PC-3 (cell line): ENCODE data around the gene KTI12.

Source experiments
- EZH2 ChIP-seq: fragments of 300-600 bp; sonication (generic); IDR thresholded peaks from one replicate; pipeline ENCODE4 v1.6.1; 2017; ENCODE audit warnings: antibody characterized with exemption, mild to moderate bottlenecking, low read length; ENCODE audit not compliant: unreplicated experiment
- TF ChIP-seq, protein P1 (sequence below): fragments of 300-600 bp; sonication (generic); conservative IDR thresholded peaks from 2 replicates; pipeline ENCODE4 v1.5.1; 2017; ENCODE audit warnings: antibody characterized with exemption, low read depth, mild to moderate bottlenecking, low read length

DNA sequence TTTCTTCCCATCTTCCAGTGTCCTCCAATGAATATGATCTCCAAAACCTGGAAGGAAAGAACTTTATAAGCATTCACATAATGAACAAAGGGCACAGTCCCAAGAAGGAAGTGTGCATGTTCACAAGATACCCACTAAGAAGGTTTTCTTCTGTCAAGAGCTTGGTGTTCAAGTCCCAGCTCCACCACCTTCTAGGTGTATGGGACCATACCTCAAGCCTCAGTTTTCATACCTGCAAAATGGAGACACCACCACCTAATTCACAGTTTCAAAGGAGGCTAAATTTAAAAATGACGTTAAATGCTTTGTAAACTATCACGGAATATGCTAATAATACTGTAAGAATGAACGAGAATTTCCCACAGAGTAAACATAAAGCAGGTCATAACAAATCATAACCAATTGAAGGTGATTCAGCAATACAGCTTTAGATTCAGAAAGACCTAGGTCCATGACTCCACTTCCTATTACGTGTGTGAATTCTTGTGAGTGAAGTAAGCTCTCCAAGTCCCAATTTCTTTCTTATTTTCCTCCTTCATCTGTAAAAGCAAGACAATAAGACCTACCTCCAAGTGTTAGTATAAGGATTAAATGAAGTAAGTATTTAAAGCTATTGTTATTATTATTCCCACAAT is 8.1 kb upstream of the KTI12 start:
- TF ChIP-seq, protein P1, sequence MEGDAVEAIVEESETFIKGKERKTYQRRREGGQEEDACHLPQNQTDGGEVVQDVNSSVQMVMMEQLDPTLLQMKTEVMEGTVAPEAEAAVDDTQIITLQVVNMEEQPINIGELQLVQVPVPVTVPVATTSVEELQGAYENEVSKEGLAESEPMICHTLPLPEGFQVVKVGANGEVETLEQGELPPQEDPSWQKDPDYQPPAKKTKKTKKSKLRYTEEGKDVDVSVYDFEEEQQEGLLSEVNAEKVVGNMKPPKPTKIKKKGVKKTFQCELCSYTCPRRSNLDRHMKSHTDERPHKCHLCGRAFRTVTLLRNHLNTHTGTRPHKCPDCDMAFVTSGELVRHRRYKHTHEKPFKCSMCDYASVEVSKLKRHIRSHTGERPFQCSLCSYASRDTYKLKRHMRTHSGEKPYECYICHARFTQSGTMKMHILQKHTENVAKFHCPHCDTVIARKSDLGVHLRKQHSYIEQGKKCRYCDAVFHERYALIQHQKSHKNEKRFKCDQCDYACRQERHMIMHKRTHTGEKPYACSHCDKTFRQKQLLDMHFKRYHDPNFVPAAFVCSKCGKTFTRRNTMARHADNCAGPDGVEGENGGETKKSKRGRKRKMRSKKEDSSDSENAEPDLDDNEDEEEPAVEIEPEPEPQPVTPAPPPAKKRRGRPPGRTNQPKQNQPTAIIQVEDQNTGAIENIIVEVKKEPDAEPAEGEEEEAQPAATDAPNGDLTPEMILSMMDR = no peak
- no peak for TF ChIP-seq EZH2
